Measurements from ENCODE around the gene LYST.

- TF ChIP-seq CTCF (IDR thresholded peaks at IDR 0.05) (no peak), POLR2A (IDR thresholded peaks at IDR 0.05) (no peak), EP300 (IDR thresholded peaks at IDR 0.05; ENCODE audit: low read depth) (no peak)
Observed at GRCh38 chr1:235724730-235725129, 142.0 kb downstream of the LYST start.
